NB4 (cell line): Measurements from ENCODE around the gene CNGB1.

Experiments
- CTCF ChIP-seq: IDR thresholded peaks from one replicate; pipeline ENCODE4 v1.5.1; 2012; ENCODE audit warnings: low read depth, low read length
- POLR2A ChIP-seq: IDR thresholded peaks from 2 replicates; pipeline ENCODE4 v1.6.1; 2011; ENCODE audit warnings: mild to moderate bottlenecking; ENCODE audit not compliant: insufficient read length; ENCODE audit errors: extremely low read depth
- TF ChIP-seq, protein P1 (sequence below): IDR thresholded peaks from 2 replicates; pipeline ENCODE4 v1.6.1; 2011; ENCODE audit warnings: low read depth, low read length

- TF ChIP-seq, protein P1, sequence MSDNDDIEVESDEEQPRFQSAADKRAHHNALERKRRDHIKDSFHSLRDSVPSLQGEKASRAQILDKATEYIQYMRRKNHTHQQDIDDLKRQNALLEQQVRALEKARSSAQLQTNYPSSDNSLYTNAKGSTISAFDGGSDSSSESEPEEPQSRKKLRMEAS = no peak
- TF ChIP-seq CTCF = no peak
- TF ChIP-seq POLR2A = no peak
Observed at GRCh38 chr16:57938484-57938883, 32.4 kb downstream of the CNGB1 start.
